ENCODE measurements around the gene KLHDC10.
"Not testable (repeated sequence)": the region's sequence is repeated elsewhere in the genome, so short reads cannot be mapped to it uniquely, and the experiment has no call there.

KLHDC10 gene

GRCh38 chr7:130180571-130181262 lies 110.4 kb downstream of the KLHDC10 start:
- no peak for DNase-seq

DNA sequence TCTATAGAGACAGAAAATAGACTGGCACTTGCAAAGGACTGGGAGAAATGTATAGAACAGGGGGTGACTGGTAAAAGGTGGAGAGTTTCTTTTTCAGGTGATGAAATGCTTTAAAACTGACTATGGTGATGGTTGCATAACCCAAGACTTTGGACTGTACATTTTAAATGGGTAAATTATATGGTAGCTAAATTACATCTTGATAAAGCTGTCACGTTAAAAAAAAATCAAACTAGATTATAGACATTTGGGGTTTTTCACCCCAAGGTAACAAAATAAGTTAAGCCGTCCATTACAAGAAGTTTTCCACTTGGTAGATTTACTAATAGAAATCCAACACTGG lies 110.9 kb downstream of the KLHDC10 start:
- in situ Hi-C loops (cut with HindIII; ENCODE audit: low pct_ligation_motif_present, low pct_unique_long_range_greater_than_20kb, low sequenced_read_pairs), result no loop called here
- no peak for DNase-seq

More at GRCh38 chr7:130180571-130181262, 110.4 kb downstream of the KLHDC10 start:
- in situ Hi-C loops (cut with HindIII; ENCODE audit: low pct_ligation_motif_present, low pct_unique_long_range_greater_than_20kb, low sequenced_read_pairs), result no loop called here

- no peak for DNase-seq
- in situ Hi-C loops (cut with HindIII; ENCODE audit: low pct_ligation_motif_present, low pct_unique_long_range_greater_than_20kb, low sequenced_read_pairs), result no loop called here
Measured at GRCh38 chr7:130182990-130183389, 112.7 kb downstream of the KLHDC10 start.

DNA sequence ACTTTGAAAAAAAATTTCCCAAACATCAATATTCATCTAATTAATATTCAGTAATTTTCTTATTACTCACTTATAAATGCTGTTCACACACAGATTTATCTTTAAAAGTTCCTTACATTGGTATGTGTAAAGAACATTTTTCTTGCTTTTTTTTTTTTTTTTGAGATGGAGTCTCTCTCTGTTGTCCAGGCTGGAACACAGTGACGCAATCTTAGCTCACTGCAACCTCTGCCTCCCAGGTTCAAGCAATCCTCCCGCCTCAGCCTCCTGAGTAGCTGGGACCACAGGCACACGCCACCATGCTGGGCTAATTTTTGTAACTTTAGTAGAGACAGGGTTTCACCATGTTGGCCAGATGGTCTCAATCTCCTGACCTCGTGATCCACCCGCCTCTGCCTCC lies 114.0 kb downstream of the KLHDC10 start:
- DNase-seq; in situ Hi-C loops (cut with HindIII; ENCODE audit: low pct_ligation_motif_present, low pct_unique_long_range_greater_than_20kb, low sequenced_read_pairs): not testable (repeated sequence)
